IMR-90 (cell line): ENCODE results near the gene FAAP100. TPM values are rescaled to one million over a fixed set of nuclear protein-coding genes. Genes with fewer than 3 reads are reported as not detected.

Experiments used
- ATAC-seq: fragments of 200-7000 bp; cut with Tn5 transposase; 2 replicates; pipeline ENCODE4 v1.9.1; 2020; ENCODE audit warnings: low read depth, mild to moderate bottlenecking, moderate library complexity
- BruUV-seq: library from RNA; stranded (reverse); fragments of 400-500 nt; replicated peaks from 2 replicates; lab custom pipeline; 2021; lab: Mats Ljungman, UMichigan
- CTCF ChIA-PET: fragments of 300-600 bp; formaldehyde crosslinking; extraction: SDS; loops from one replicate; lab custom pipeline; 2021; ENCODE audit warnings: antibody characterized with exemption; lab: Yijun Ruan, JAX
- POLR2A ChIA-PET: fragments of 300-600 bp; sonication (Branson Sonifier 250); formaldehyde crosslinking; loops from one replicate; lab custom pipeline; 2022; ENCODE audit warnings: antibody characterized with exemption; ENCODE audit not compliant: unreplicated experiment; lab: Charles Lee
- DNase-seq: peaks from one replicate; pipeline ENCODE4 v3.0.0; 2013
- H2AFZ ChIP-seq: replicated peaks from 2 replicates; pipeline ENCODE3; 2013; ENCODE audit warnings: low read length, mild to moderate bottlenecking; ENCODE audit not compliant: poor library complexity
- H2AK5ac ChIP-seq: 2 replicates; pipeline ENCODE4 v1.6.1; 2013; ENCODE audit warnings: low read depth, low read length, inconsistent platforms
- H2AK9ac ChIP-seq: replicated peaks from 2 replicates; pipeline ENCODE3; 2013; ENCODE audit warnings: mild to moderate bottlenecking, low read depth, low read length, moderate library complexity; ENCODE audit not compliant: poor library complexity
- H2BK120ac ChIP-seq: 2 replicates; pipeline ENCODE4 v1.6.1; 2013; ENCODE audit warnings: low read depth, low read length, inconsistent platforms
- H2BK15ac ChIP-seq: 3 replicates; pipeline ENCODE4 v1.6.1; 2013; ENCODE audit warnings: low read depth, low read length, inconsistent platforms
- H2BK20ac ChIP-seq: 2 replicates; pipeline ENCODE4 v1.6.1; 2013; ENCODE audit warnings: low read depth, mild to moderate bottlenecking, inconsistent platforms, low read length, moderate library complexity
- H2BK5ac ChIP-seq: 2 replicates; pipeline ENCODE4 v1.6.1; 2013; ENCODE audit warnings: mild to moderate bottlenecking, low read depth, low read length, inconsistent platforms; ENCODE audit not compliant: poor library complexity, severe bottlenecking
- H3K14ac ChIP-seq: replicated peaks from 2 replicates; pipeline ENCODE4 v1.6.1; 2013; ENCODE audit warnings: low read depth, low read length, inconsistent platforms
- H3K18ac ChIP-seq: 2 replicates; pipeline ENCODE4 v1.6.1; 2013; ENCODE audit warnings: low read depth, low read length, control low read depth
- H3K23ac ChIP-seq: 2 replicates; pipeline ENCODE4 v1.6.1; 2013; ENCODE audit warnings: low read depth, low read length, inconsistent platforms
- H3K27ac ChIP-seq: 2 replicates; pipeline ENCODE4 v1.5.1; 2013; ENCODE audit warnings: mild to moderate bottlenecking, control low read depth, low read length; ENCODE audit not compliant: insufficient read depth
- H3K27me3 ChIP-seq: 2 replicates; pipeline ENCODE4 v1.6.1; 2013; ENCODE audit warnings: low read length; ENCODE audit not compliant: control insufficient read depth, insufficient read depth
- H3K36me3 ChIP-seq: 2 replicates; pipeline ENCODE4 v1.6.1; 2013; ENCODE audit warnings: low read length, mixed read lengths; ENCODE audit not compliant: control insufficient read depth, insufficient read depth
- H3K4ac ChIP-seq: 2 replicates; pipeline ENCODE4 v1.6.1; 2013; ENCODE audit warnings: low read depth, low read length, inconsistent platforms
- H3K4me1 ChIP-seq: 2 replicates; pipeline ENCODE4 v1.6.1; 2013; ENCODE audit warnings: low read length, mixed read lengths; ENCODE audit not compliant: control insufficient read depth, insufficient read depth
- H3K4me2 ChIP-seq: 2 replicates; pipeline ENCODE4 v1.6.1; 2013; ENCODE audit warnings: low read depth, mild to moderate bottlenecking, control low read depth, low read length, moderate library complexity
- H3K4me3 ChIP-seq: 2 replicates; pipeline ENCODE4 v1.5.1; 2013; ENCODE audit warnings: low read depth, mild to moderate bottlenecking, control low read depth, low read length, moderate library complexity; ENCODE audit not compliant: insufficient read depth
- H3K56ac ChIP-seq: 2 replicates; pipeline ENCODE4 v1.6.1; 2013; ENCODE audit warnings: low read length, inconsistent platforms; ENCODE audit not compliant: insufficient read depth; ENCODE audit errors: extremely low read depth
- H3K79me1 ChIP-seq, 2 experiments: 2 replicates each; pipeline ENCODE4 v1.6.1; 2013; ENCODE audit warnings: low read length in 2 of 2, inconsistent platforms in 1 of 2, low read depth in 1 of 2
- H3K9ac ChIP-seq: 2 replicates; pipeline ENCODE4 v1.6.1; 2013; ENCODE audit warnings: low read depth, low read length, control low read depth
- H3K9me1 ChIP-seq: 2 replicates; pipeline ENCODE4 v1.6.1; 2013; ENCODE audit warnings: low read length, inconsistent platforms; ENCODE audit not compliant: insufficient read depth
- H3K9me3 ChIP-seq: 2 replicates; pipeline ENCODE4 v1.6.1; 2013; ENCODE audit warnings: low read length; ENCODE audit not compliant: control insufficient read depth, insufficient read depth
- H4K20me1 ChIP-seq: 2 replicates; pipeline ENCODE4 v1.6.1; 2013; ENCODE audit warnings: low read length, inconsistent platforms; ENCODE audit not compliant: insufficient read depth
- H4K5ac ChIP-seq: 2 replicates; pipeline ENCODE4 v1.6.1; 2013; ENCODE audit warnings: mild to moderate bottlenecking, low read depth, low read length, control low read depth
- H4K8ac ChIP-seq, 2 experiments: 2 replicates each; pipeline ENCODE4 v1.6.1; 2013; ENCODE audit warnings: low read depth in 2 of 2, low read length in 2 of 2, control low read depth in 1 of 2, inconsistent platforms in 1 of 2
- H4K91ac ChIP-seq: 2 replicates; pipeline ENCODE4 v1.6.1; 2013; ENCODE audit warnings: low read depth, low read length, inconsistent platforms; ENCODE audit not compliant: insufficient read depth
- BHLHE40 ChIP-seq: fragments of 150-350 bp; IDR thresholded peaks from 2 replicates; pipeline ENCODE4 v1.6.1; 2016; ENCODE audit warnings: mild to moderate bottlenecking, low read depth, low read length
- MXI1 ChIP-seq: IDR thresholded peaks from 2 replicates; pipeline ENCODE4 v1.6.1; 2012; ENCODE audit warnings: low read depth, mild to moderate bottlenecking, low read length, moderate library complexity, borderline replicate concordance
- POLR2A ChIP-seq: IDR thresholded peaks from 2 replicates; pipeline ENCODE4 v1.6.1; 2012; ENCODE audit warnings: mild to moderate bottlenecking, low read depth, low read length
- RAD21 ChIP-seq: IDR thresholded peaks from 2 replicates; pipeline ENCODE4 v1.6.1; 2012; ENCODE audit warnings: low read length, improper control_type of control experiment
- WGBS, 2 experiments: methylation state at CpG; one replicate each; pipeline versions ENCODE4 v1.1.5 to v1.1.7; 2013; ENCODE audit warnings: missing lambda C conversion rate in 2 of 2; ENCODE audit not compliant: insufficient read length in 1 of 2; ENCODE audit errors: extremely low coverage in 2 of 2; 5-methylcytosine and 5-hydroxymethylcytosine counted together
- dilution Hi-C: fragments of 300-500 bp; cut with HindIII; formaldehyde crosslinking; loops from one replicate; pipeline ENCODE4 v1.14.3; 2018; ENCODE audit warnings: low sequenced_read_pairs; ENCODE audit not compliant: unreplicated experiment
- in situ Hi-C: fragments of 300-500 bp; cut with MboI; formaldehyde crosslinking; loops from 3 replicates; pipeline ENCODE4 v1.14.3; 2019; ENCODE audit warnings: low sequenced_read_pairs, inconsistent platforms, mixed read lengths
- intact Hi-C: fragments of 100-400 bp; cut with micrococcal nuclease; formaldehyde crosslinking; loops from 2 replicates; pipeline ENCODE4 v1.10.0; 2022
- polyA plus RNA-seq, 3 experiments: library from polyadenylated mRNA; depleted of rRNA; stranded (reverse); fragments of >200 nt; gene quantifications; 2 replicates each; pipeline ENCODE4 v1.2.3, GENCODE V29; 2012; ENCODE audit warnings: low replicate concordance in 1 of 3
- total RNA-seq: library from RNA; depleted of rRNA; stranded (reverse); fragments of >200 nt; gene quantifications from 2 replicates; pipeline ENCODE4 v1.2.3, GENCODE V29; 2012

The FAAP100 gene
- total and polyA plus RNA-seq, 2 of the 4 experiments (the other 2 are of a cell fraction), result 7.9 to 24.8 TPM

DNA sequence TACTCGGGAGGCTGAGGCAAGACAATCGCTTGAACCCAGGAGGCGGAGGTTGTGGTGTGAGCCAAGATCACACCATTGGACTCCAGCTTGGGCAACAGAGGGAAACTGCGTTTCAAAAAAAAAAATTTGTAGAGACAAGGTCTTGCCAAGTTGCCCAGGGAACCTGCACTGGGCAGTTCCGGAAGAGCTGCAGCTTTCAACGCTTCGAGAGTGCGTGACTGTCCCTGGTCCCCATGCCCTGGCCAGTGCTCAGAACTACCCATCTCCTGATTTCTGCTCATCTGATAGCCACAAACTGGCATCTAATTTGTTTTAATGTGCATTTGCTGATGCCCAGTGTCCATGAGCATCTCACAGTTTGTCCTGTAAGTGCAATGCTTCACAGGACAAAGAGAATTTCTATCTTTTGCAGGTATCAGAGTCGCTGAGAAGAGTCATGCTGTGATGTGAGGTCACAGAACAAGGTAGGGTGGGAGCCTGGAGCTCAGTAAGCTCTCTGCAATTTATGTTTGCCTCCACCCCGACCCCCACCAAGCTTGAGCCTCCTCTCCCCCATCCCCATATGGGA, 43.4 kb downstream of the FAAP100 start:
- Histone ChIP-seq H2BK20ac (no peak overlapping the region), H2AFZ (peak overlapping the region; percentile 58), H4K8ac (peak overlapping the region in 1 of 2 experiments; percentile 41; a peak in 2 of 4 replicates), H3K56ac (0 out of 2 replicates have a peak overlapping the region, but pooled peaks have one; percentile 50), H4K5ac (no peak overlapping the region), H4K91ac (no peak overlapping the region), H2BK5ac (no peak overlapping the region), H3K79me1 (peaks cover 0 to 35% of the 10 kb centered on the region in 2 experiments; a peak in 2 of 4 replicates), H3K14ac (peak overlapping the region; percentile 93), H3K4ac (no peak overlapping the region), H3K9me3 (no peaks in the 10 kb centered on the region), H3K4me2 (peak overlapping the region; percentile 70), H2BK120ac (no peak overlapping the region), H3K27me3 (no peaks in the 10 kb centered on the region), H3K18ac (no peak overlapping the region), H3K4me1 (no peaks in the 10 kb centered on the region; the same call in 1 of the 2 replicates), H2AK5ac (no peak overlapping the region), H4K20me1 (peaks cover 61% of the 10 kb centered on the region), H3K36me3 (peaks cover 37% of the 10 kb centered on the region), H2BK15ac (no peak overlapping the region), H3K23ac (peak overlapping the region; percentile 68), H3K9ac (peak overlapping the region; percentile 98), H3K4me3 (peak overlapping the region; percentile 79), H3K27ac (no peak overlapping the region), H2AK9ac (peak overlapping the region; percentile 38), H3K9me1 (no peaks in the 10 kb centered on the region)
- 73% methylated on average over 6 of the region's 10 CpGs; no CpG with 5 or more reads in 1 of the 2 experiments for WGBS, 2 experiments
- POLR2A ChIA-PET, result interaction anchor here (0.6 to 1.8 kb wide), 5 partner anchors 8 to 796 kb away, joined by 3 to 16 read pairs (median 4); no protein-coding TSS in a partner anchor
- DNase-seq (peak; percentile 52), ATAC-seq (0 out of 2 replicates have a peak, but pooled peaks have one; percentile 0)
- intact Hi-C loops (no loop called here), dilution Hi-C loops (no loop called here), in situ Hi-C loops (no loop called here)
- TF ChIP-seq BHLHE40 (no peak), RAD21 (no peak), MXI1 (no peak), POLR2A (peak; percentile 58; the same call in 1 of the 2 replicates)
- BruUV-seq, result no TSS peak
- CTCF ChIA-PET, result interaction anchor here (0.7 kb wide), 2 partner anchors 12 to 93 kb away, joined by 3 read pairs; no protein-coding TSS in a partner anchor
